COLO668 (cell line): ENCODE data around the gene LILRB2.
A peak's percentile ranks its signal among the peaks of the same experiment; 100 is the strongest.
"Not testable (repeated sequence)": the region's sequence is repeated elsewhere in the genome, so short reads cannot be mapped to it uniquely, and the experiment has no call there.

Source experiments
- DNase-seq: peaks from one replicate; lab custom pipeline; 2025; ENCODE audit not compliant: unreplicated experiment; lab: John Stamatoyannopoulos, UW

LILRB2 gene

GRCh38 chr19:54273821-54274220, 7.1 kb downstream of the LILRB2 start:
- no peak for DNase-seq

- DNase-seq, result not testable (repeated sequence)
Measured at GRCh38 chr19:54272181-54272580, 8.7 kb downstream of the LILRB2 start.

GRCh38 chr19:54271587-54271986, 9.3 kb downstream of the LILRB2 start:
- DNase-seq, result not testable (repeated sequence)

- no peak for DNase-seq
Measured at GRCh38 chr19:54271106-54271505, 9.8 kb downstream of the LILRB2 start.

- DNase-seq, result no peak
Measured at GRCh38 chr19:54268936-54269335, 12.0 kb downstream of the LILRB2 start.

- DNase-seq, result peak; percentile 64
Measured at GRCh38 chr19:54266133-54266532, 14.8 kb downstream of the LILRB2 start.

GRCh38 chr19:54262470-54262869, 18.4 kb downstream of the LILRB2 start:
- no peak for DNase-seq

GRCh38 chr19:54262066-54262465, 18.8 kb downstream of the LILRB2 start:
- no peak for DNase-seq

- DNase-seq, result no peak
Measured at GRCh38 chr19:54257116-54257480, 23.8 kb downstream of the LILRB2 start, which contains the start of gene LILRB5. TSS of gene LILRB5 (minus strand) at chr19:54257273. CDS start at chr19:54257193, 80 bp downstream.

GRCh38 chr19:54256250-54257115, 24.4 kb downstream of the LILRB2 start:
- no peak for DNase-seq

GRCh38 chr19:54255105-54255775, 25.7 kb downstream of the LILRB2 start:
- DNase-seq, result no peak

- DNase-seq, result no peak
Measured at GRCh38 chr19:54254195-54254906, 26.6 kb downstream of the LILRB2 start.

GRCh38 chr19:54253331-54254194, 27.3 kb downstream of the LILRB2 start:
- DNase-seq, result no peak

GRCh38 chr19:54252845-54253244, 28.1 kb downstream of the LILRB2 start:
- no peak for DNase-seq

GRCh38 chr19:54252243-54252642, 28.7 kb downstream of the LILRB2 start:
- DNase-seq, result no peak

- DNase-seq, result no peak
Measured at GRCh38 chr19:54248016-54248601, 32.8 kb downstream of the LILRB2 start.

- DNase-seq, result no peak
Measured at GRCh38 chr19:54247106-54247930, 33.6 kb downstream of the LILRB2 start.

- no peak for DNase-seq
Measured at GRCh38 chr19:54245936-54246335, 35.0 kb downstream of the LILRB2 start.

- not testable (repeated sequence) for DNase-seq
Measured at GRCh38 chr19:54243809-54244208, 37.1 kb downstream of the LILRB2 start.
